WI38 (cell line): ENCODE data around the gene ADAM15.

ENCODE experiments used
- H3K4me3 ChIP-seq: 2 replicates; pipeline ENCODE4 v1.5.1; 2011; ENCODE audit warnings: low read depth, mild to moderate bottlenecking, control low read depth, low read length
- TF ChIP-seq, protein P1 (sequence below): IDR thresholded peaks from 2 replicates; pipeline ENCODE4 v1.5.1; 2012; ENCODE audit warnings: low read depth, mild to moderate bottlenecking, control low read depth, low read length

ADAM15 gene

GRCh38 chr1:155092131-155092530 is 41.0 kb downstream of the ADAM15 start:
- no peak overlapping the region for H3K4me3 ChIP-seq
- TF ChIP-seq, protein P1, sequence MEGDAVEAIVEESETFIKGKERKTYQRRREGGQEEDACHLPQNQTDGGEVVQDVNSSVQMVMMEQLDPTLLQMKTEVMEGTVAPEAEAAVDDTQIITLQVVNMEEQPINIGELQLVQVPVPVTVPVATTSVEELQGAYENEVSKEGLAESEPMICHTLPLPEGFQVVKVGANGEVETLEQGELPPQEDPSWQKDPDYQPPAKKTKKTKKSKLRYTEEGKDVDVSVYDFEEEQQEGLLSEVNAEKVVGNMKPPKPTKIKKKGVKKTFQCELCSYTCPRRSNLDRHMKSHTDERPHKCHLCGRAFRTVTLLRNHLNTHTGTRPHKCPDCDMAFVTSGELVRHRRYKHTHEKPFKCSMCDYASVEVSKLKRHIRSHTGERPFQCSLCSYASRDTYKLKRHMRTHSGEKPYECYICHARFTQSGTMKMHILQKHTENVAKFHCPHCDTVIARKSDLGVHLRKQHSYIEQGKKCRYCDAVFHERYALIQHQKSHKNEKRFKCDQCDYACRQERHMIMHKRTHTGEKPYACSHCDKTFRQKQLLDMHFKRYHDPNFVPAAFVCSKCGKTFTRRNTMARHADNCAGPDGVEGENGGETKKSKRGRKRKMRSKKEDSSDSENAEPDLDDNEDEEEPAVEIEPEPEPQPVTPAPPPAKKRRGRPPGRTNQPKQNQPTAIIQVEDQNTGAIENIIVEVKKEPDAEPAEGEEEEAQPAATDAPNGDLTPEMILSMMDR, result no peak

- TF ChIP-seq, protein P1, result no peak
These were observed 41.5 kb downstream of the ADAM15 start for GRCh38 chr1:155092641-155093040.

DNA sequence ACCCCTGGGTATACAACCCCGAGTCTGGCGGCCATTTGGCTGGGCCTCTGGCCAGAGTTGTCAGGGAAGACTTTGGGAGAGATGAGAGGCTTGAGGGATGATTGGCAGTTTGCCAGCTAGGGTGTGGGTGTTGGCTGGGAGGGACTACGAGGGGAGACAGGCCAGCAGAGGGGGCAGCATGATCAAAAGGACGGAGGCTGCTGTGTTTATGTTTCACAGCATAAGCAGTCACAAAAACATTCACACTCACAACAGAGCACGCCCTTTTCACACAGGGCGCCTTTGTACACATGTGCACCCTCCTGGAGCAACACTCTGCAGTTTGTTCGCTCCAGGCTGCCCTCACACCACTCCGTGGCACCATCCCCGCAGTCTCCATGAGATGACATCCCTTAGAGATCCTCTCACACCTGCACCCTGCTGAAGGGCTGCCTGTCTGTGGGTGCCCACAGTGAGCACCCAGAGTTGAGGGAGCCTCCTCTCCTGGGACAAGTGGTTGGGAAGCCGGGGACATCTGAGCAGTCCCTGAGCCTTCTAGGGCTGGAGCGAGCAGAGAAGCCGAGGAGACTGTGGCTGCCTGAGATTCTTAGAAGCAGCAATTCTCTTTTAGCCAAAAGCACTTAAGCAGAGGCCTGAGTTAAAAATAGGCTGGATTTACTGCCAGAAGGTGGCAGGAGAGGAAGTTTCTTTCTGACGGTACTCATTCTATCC is 43.0 kb downstream of the ADAM15 start:
- no peak overlapping the region for H3K4me3 ChIP-seq
- TF ChIP-seq, protein P1, result peak; percentile 15; the same call in 1 of the 2 replicates

More at GRCh38 chr1:155092641-155093040, 41.5 kb downstream of the ADAM15 start:
- H3K4me3 ChIP-seq, result no peak overlapping the region

DNA sequence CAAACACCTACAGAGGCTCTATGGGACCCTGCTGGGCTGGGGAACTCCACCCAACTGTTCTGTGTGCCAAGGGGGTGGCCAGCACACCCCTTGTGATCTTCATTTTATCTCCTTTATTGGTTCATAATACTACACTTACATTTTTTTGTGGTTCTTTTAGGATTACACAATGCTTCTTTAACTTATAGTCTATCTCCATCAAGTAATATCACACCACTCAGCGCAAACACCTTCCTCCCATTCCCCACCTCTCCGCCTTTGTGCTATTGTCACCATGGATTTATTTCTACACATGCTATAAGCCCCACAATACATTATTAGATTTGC is 43.5 kb downstream of the ADAM15 start:
- H3K4me3 ChIP-seq, result no peak overlapping the region
- TF ChIP-seq, protein P1, result no peak

- H3K4me3 ChIP-seq, result no peak overlapping the region
- TF ChIP-seq, protein P1, result no peak
These were observed 48.2 kb downstream of the ADAM15 start for GRCh38 chr1:155099331-155099730.

- TF ChIP-seq, protein P1, result no peak
- no peak overlapping the region for H3K4me3 ChIP-seq
These were observed 52.2 kb downstream of the ADAM15 start for GRCh38 chr1:155103325-155103724.

- TF ChIP-seq, protein P1, result no peak
- no peak overlapping the region for H3K4me3 ChIP-seq
These were observed 53.8 kb downstream of the ADAM15 start for GRCh38 chr1:155104605-155105534.
